ENCODE measurements around the gene GNA14. TPM values are rescaled to one million over a fixed set of nuclear protein-coding genes. Genes with fewer than 3 reads are reported as not detected.
"Not testable (repeated sequence)": the region's sequence is repeated elsewhere in the genome, so short reads cannot be mapped to it uniquely, and the experiment has no call there.

GNA14 gene
- polyA plus RNA-seq, 1 experiment, result 0.22 TPM

GRCh38 chr9:77447646-77448045 lies 200.5 kb downstream of the GNA14 start:
- Histone ChIP-seq H3K27me3 (ENCODE audit: control insufficient read depth, insufficient read depth, low read length) (0 out of 2 replicates have a peak, but pooled peaks cover 3% of the 10 kb centered on the region), H3K4me3 (ENCODE audit: low read depth, low read length) (no peak overlapping the region), H3K36me3 (ENCODE audit: control insufficient read depth, insufficient read depth, low read length) (no peaks in the 10 kb centered on the region)
- POLR2A ChIA-PET, result no interaction called here
- CTCF ChIA-PET, result interaction anchor here (0.9 to 1.0 kb wide), 2 partner anchors 13 to 14 kb away, joined by 3 to 5 read pairs; no protein-coding TSS in a partner anchor
- TF ChIP-seq CTCF (IDR thresholded peaks at IDR 0.05; ENCODE audit: insufficient read depth, low read depth, low read length), result no peak
- DNase-seq (ENCODE audit: low read depth), result no peak

GRCh38 chr9:77442436-77442835 lies 205.7 kb downstream of the GNA14 start:
- no peak for TF ChIP-seq CTCF (IDR thresholded peaks at IDR 0.05; ENCODE audit: insufficient read depth, low read depth, low read length)
- Histone ChIP-seq H3K36me3 (ENCODE audit: control insufficient read depth, insufficient read depth, low read length) (no peaks in the 10 kb centered on the region), H3K4me3 (ENCODE audit: low read depth, low read length) (no peak overlapping the region), H3K27me3 (ENCODE audit: control insufficient read depth, insufficient read depth, low read length) (0 out of 2 replicates have a peak, but pooled peaks cover 3% of the 10 kb centered on the region)
- DNase-seq (ENCODE audit: low read depth), result no peak
- ChIA-PET CTCF (interaction anchor here (0.9 to 8.4 kb wide), 6 partner anchors 8 to 592 kb away, joined by 3 to 79 read pairs (median 4); no protein-coding TSS in a partner anchor), POLR2A (no interaction called here)

GRCh38 chr9:77441124-77441523 lies 207.0 kb downstream of the GNA14 start:
- DNase-seq (ENCODE audit: low read depth); H3K4me3 ChIP-seq (ENCODE audit: low read depth, low read length); H3K36me3 ChIP-seq (ENCODE audit: control insufficient read depth, insufficient read depth, low read length); H3K27me3 ChIP-seq (ENCODE audit: control insufficient read depth, insufficient read depth, low read length); POLR2A ChIA-PET: not testable (repeated sequence)
- CTCF ChIA-PET, result interaction anchor here (0.6 to 8.4 kb wide), 4 partner anchors 10 to 288 kb away, joined by 3 to 79 read pairs (median 4); no protein-coding TSS in a partner anchor

- DNase-seq (ENCODE audit: low read depth), result peak; percentile 42
- Histone ChIP-seq H3K36me3 (ENCODE audit: control insufficient read depth, insufficient read depth, low read length) (no peaks in the 10 kb centered on the region), H3K27me3 (ENCODE audit: control insufficient read depth, insufficient read depth, low read length) (0 out of 2 replicates have a peak, but pooled peaks cover 3% of the 10 kb centered on the region), H3K4me3 (ENCODE audit: low read depth, low read length) (no peak overlapping the region)
- no peak for TF ChIP-seq CTCF (IDR thresholded peaks at IDR 0.05; ENCODE audit: insufficient read depth, low read depth, low read length)
- POLR2A ChIA-PET, result interaction anchor here (0.6 kb wide), 1 partner anchor 276 kb away, joined by 7 read pairs; no protein-coding TSS in a partner anchor
- CTCF ChIA-PET, result interaction anchor here (0.9 to 8.4 kb wide), 6 partner anchors 16 to 436 kb away, joined by 3 to 79 read pairs (median 3); no protein-coding TSS in a partner anchor
These were observed 208.1 kb downstream of the GNA14 start for GRCh38 chr9:77440057-77440456.

- Histone ChIP-seq H3K27me3 (ENCODE audit: control insufficient read depth, insufficient read depth, low read length) (no peaks in the 10 kb centered on the region), H3K36me3 (ENCODE audit: control insufficient read depth, insufficient read depth, low read length) (no peaks in the 10 kb centered on the region), H3K4me3 (ENCODE audit: low read depth, low read length) (no peak overlapping the region)
- ChIA-PET POLR2A (no interaction called here), CTCF (interaction anchor here (8.4 kb wide), 1 partner anchor 17 kb away, joined by 79 read pairs; no protein-coding TSS in a partner anchor)
- DNase-seq (ENCODE audit: low read depth), result no peak
- no peak for TF ChIP-seq CTCF (IDR thresholded peaks at IDR 0.05; ENCODE audit: insufficient read depth, low read depth, low read length)
These were observed 209.5 kb downstream of the GNA14 start for GRCh38 chr9:77438653-77439052.

GRCh38 chr9:77435688-77436087 lies 212.4 kb downstream of the GNA14 start:
- ChIA-PET CTCF (interaction anchor here (0.6 to 7.0 kb wide), 4 partner anchors 21 to 685 kb away, joined by 3 to 91 read pairs (median 18); no protein-coding TSS in a partner anchor), POLR2A (no interaction called here)
- DNase-seq (ENCODE audit: low read depth), result no peak
- Histone ChIP-seq H3K27me3 (ENCODE audit: control insufficient read depth, insufficient read depth, low read length) (no peaks in the 10 kb centered on the region), H3K4me3 (ENCODE audit: low read depth, low read length) (no peak overlapping the region), H3K36me3 (ENCODE audit: control insufficient read depth, insufficient read depth, low read length) (no peaks in the 10 kb centered on the region)
- TF ChIP-seq CTCF (IDR thresholded peaks at IDR 0.05; ENCODE audit: insufficient read depth, low read depth, low read length), result no peak
